ENCODE measurements around the gene ME2.
"Not testable (repeated sequence)": the region's sequence is repeated elsewhere in the genome, so short reads cannot be mapped to it uniquely, and the experiment has no call there.

Gene ME2

GRCh38 chr18:50878345-50879301, at the start of gene ME2:
ME2 (plus strand) TSS chr18:50879118; CDS start chr18:50895821, 16,703 bp downstream.
- peak; percentile 77 for DNase-seq

DNA sequence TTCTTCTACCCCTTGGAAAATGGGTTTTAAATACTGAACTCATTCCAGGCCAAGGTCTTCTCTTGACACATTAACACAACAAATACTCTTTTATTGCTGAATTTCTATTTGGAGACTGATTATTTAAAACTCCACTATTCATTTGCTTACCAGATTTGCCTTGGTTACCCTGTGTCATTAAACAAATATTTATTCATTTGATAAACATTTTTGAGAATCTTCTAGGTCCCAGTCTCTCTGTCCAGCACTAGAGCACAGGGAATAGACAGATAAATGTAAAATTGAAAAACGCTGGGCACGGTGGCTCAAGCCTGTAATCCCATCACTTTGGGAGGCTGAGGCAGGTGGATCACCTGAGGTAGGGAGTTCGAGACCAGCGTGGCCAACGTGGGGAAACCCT, 49.3 kb upstream of the ME2 start:
- no peak for DNase-seq

DNA sequence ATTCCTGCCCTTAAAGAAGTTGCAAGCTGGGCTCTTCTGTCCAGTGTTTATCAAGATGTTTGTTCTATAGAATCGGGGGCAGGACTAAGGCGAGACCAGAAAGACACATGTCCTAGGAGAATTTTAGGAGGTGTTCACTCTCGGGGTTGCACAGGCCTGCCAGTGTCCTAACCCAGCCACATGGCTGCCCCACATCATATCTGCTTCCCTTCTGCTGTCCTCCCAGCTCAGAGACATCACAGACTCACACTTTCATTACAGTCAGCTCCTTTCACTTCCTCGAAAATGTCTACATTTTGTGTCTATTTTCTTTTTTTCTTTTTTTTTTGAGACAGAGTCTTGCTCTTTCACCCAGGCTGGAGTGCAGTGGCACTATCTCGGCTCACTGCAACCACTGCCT, 48.4 kb upstream of the ME2 start:
- no peak for DNase-seq

- no peak for DNase-seq
These were observed 46.2 kb upstream of the ME2 start for GRCh38 chr18:50832754-50833153.

DNA sequence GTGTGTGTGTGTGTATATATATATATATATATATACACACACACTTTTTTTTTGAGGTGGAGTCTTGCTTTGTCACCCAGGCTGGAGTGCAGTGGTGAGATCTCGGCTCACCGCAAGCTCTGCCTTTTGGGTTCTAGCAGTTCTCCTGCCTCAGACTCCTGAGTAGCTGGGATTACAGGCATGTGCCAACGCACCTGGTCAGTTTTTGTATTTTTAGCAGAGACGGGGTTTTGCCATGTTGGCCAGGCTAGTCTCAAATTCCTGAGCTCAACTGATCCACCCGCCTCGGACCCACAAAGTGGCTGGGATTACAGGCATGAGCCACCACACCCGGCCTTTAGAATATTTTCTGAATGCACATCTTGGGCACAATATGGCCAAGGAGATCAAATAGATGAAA, 45.4 kb upstream of the ME2 start:
- not testable (repeated sequence) for DNase-seq

DNA sequence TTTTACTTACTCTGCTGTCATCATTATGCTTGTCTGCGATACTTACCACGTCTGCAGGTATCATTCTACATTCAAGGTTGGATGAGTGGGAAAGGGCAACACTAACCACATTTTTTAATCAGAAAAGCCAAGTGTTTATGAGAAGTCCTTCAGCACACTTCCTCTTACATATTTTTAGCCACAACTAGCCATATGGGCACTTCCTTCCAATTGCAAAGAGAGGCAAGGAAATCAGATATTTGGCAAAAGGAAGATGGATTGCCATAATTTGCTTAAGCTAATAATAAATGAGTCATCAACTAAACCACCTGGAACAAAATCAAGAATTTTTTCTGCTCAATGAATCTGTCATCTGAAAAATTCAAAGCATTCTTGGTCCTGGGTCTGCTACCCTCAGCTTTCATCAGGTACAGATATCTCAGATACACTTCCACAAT, 42.4 kb upstream of the ME2 start:
- DNase-seq, result peak; percentile 86

GRCh38 chr18:50839341-50839740, 39.6 kb upstream of the ME2 start:
- no peak for DNase-seq

DNA sequence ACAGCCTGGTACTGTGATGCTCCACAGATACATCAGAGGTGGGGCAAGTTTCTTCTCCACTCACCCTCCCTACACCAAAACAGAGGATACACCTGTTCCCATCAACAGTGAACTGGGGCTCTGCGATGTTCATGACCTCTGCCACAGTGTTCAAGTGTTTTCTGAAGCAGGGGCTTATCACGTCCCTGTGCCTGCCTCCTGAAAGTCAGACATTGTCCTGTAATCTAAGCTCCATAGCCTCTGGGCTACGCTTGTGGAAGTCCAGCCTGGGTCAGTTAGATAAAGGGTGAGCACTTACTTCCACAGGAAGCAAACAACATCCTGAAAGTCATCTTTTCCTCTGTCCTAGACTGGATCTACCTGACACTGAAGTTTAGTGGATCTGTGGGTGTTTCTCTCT, 38.9 kb upstream of the ME2 start:
- no peak for DNase-seq

GRCh38 chr18:50842846-50843245, 36.1 kb upstream of the ME2 start:
- no peak for DNase-seq

- no peak for DNase-seq
These were observed 34.4 kb upstream of the ME2 start for GRCh38 chr18:50844554-50844953.

- DNase-seq, result no peak
These were observed 34.0 kb upstream of the ME2 start for GRCh38 chr18:50844960-50845359.

DNA sequence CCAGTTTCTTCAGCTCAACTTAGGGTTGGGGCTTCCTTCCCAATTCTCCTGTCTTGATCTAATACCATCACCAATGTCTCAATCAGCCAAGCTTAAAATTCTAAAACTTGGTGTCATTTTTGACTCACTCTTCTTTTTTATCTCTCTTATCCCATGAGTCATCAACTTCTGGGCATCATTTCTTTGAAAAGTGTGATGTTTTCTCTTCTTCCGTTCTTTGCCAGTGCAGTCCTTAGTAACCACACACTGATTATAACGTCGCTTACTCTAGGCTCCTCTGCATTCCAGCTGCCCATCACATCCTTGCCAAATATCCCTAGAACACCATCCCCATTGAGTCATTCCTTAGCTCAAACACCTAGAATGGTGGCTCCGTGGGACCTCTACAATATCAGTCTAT, 31.7 kb upstream of the ME2 start:
- no peak for DNase-seq

GRCh38 chr18:50848061-50848551, 30.8 kb upstream of the ME2 start:
- no peak for DNase-seq

GRCh38 chr18:50848991-50849390, 29.9 kb upstream of the ME2 start:
- DNase-seq, result no peak

DNA sequence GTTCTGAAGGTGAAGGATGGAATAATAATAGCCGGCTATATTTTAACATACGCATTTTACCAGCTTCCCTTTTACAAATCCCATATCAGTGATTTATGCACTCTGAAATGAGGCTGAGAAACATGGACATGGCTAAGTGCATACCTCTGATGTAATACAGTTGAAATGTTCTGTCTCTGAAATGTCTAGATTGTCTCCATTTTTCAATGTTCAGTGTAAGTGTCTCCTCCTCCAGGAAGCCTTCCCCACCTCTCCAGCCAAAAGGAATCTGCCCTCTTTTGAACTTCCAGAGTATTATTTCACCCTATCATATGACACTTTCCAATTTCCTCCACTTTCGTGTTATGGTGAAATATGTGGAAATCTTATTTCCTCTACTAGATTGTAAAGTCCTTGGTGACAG, 29.5 kb upstream of the ME2 start:
- no peak for DNase-seq

GRCh38 chr18:50850307-50851065, 28.4 kb upstream of the ME2 start:
- DNase-seq, result no peak

DNA sequence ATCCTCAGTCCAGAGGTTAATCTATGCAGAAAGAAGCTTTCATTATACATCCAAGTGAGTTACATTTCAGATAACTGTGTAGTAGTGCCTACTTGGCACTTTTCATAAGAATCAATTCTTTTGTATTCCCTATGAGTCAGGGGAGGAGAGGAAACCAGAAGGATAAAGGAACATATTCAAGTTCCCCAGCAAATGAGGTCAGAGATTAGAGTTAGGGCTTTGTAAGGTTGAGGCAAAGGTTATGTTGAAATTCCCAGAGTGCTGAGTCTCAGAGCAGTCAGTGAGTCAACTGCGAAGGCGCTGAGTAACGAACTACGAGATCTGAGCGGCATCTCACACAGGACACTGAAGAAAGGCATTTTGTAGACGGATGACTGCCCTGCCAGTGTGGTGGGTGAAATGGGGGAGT, 25.1 kb upstream of the ME2 start:
- DNase-seq, result peak; percentile 70

GRCh38 chr18:50855976-50856757, 22.8 kb upstream of the ME2 start:
- DNase-seq, result no peak

DNA sequence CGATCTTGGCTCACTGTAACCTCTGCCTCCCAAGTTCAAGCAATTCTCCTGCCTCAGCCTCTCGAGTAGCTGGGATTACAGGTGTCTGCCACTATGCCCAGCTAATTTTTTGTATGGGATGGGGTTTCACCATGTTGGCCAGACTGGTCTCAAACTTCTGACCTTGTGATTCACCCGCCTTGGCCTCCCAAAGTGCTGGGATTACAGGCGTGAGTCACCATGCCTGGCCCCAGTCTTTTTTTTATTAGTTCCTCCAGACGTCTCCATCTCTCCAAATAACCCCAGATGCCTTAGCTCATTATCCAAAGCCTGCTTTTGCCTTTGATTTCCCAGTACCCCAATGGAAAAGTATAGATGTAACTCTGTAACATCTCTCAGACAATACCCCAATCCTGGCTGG, 21.8 kb upstream of the ME2 start:
- DNase-seq, result not testable (repeated sequence)

- DNase-seq, result no peak
These were observed 21.2 kb upstream of the ME2 start for GRCh38 chr18:50857694-50858093.

- no peak for DNase-seq
These were observed 18.9 kb upstream of the ME2 start for GRCh38 chr18:50859793-50860555.

GRCh38 chr18:50861617-50862016, 17.3 kb upstream of the ME2 start:
- DNase-seq, result no peak
